ENCODE measurements around the gene SLC5A2.

The SLC5A2 gene

GRCh38 chr16:31487720-31488467 lies 5.0 kb downstream of the SLC5A2 start:
- no peak for DNase-seq (ENCODE audit: low spot score)
- Histone ChIP-seq H3K4me3 (peak overlapping the region; percentile 81), H3K27ac (no peak overlapping the region)
- TF ChIP-seq, protein P1, sequence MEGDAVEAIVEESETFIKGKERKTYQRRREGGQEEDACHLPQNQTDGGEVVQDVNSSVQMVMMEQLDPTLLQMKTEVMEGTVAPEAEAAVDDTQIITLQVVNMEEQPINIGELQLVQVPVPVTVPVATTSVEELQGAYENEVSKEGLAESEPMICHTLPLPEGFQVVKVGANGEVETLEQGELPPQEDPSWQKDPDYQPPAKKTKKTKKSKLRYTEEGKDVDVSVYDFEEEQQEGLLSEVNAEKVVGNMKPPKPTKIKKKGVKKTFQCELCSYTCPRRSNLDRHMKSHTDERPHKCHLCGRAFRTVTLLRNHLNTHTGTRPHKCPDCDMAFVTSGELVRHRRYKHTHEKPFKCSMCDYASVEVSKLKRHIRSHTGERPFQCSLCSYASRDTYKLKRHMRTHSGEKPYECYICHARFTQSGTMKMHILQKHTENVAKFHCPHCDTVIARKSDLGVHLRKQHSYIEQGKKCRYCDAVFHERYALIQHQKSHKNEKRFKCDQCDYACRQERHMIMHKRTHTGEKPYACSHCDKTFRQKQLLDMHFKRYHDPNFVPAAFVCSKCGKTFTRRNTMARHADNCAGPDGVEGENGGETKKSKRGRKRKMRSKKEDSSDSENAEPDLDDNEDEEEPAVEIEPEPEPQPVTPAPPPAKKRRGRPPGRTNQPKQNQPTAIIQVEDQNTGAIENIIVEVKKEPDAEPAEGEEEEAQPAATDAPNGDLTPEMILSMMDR (IDR thresholded peaks at IDR 0.05), result no peak

- DNase-seq (ENCODE audit: low spot score), result no peak
Observed at GRCh38 chr16:31488468-31489297, 5.8 kb downstream of the SLC5A2 start.

GRCh38 chr16:31489298-31489564 lies 6.3 kb downstream of the SLC5A2 start:
- no peak overlapping the region for H3K4me3 ChIP-seq
- TF ChIP-seq, protein P1 (IDR thresholded peaks at IDR 0.05), result no peak
- DNase-seq (ENCODE audit: low spot score), result no peak
- no peak overlapping the region for H3K27ac ChIP-seq

More at GRCh38 chr16:31488468-31489297, 5.8 kb downstream of the SLC5A2 start:
- peak overlapping the region; percentile 81 for H3K4me3 ChIP-seq
- TF ChIP-seq, protein P1 (IDR thresholded peaks at IDR 0.05), result no peak
- H3K27ac ChIP-seq, result no peak overlapping the region

DNA sequence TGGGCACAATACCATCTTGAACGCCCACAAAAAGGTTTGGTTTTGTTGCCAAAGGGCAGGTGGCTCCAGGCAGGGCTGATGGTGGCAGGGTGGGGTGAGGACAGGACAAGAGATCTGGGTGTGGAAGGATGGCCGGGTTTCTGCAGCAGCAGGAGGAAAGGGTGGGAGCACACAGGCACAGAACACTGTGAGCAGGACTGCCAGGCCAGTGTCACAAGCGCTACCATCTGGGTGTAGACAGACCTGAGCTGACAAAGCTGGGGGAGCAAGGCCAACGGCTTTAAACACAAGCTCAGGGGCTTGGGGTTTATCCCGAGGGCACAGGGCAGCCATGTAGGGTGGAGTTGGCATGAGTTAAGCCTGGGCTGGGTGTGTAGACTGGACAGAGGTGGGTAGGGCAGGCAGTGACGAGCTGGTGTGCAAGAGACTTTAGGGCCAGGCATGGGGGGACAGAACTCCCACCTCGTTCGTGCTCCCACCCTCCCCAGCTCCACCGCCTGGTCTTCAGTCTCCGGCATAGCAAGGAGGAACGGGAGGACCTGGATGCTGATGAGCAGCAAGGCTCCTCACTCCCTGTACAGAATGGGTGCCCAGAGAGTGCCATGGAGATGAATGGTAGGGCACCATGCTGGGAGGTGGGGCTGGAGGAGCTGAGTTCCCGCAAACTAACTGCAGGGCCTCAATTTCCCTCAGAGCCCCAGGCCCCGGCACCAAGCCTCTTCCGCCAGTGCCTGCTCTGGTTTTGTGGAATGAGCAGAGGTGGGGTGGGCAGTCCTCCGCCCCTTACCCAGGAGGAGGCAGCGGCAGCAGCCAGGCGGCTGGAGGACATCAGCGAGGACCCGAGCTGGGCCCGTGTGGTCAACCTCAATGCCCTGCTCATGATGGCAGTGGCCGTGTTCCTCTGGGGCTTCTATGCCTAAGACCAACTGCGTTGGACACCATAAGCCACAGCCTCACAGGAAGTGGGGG lies 7.0 kb downstream of the SLC5A2 start:
- H3K27ac ChIP-seq, result no peak overlapping the region
- no peak overlapping the region for H3K4me3 ChIP-seq
- no peak for DNase-seq (ENCODE audit: low spot score)
- TF ChIP-seq, protein P1 (IDR thresholded peaks at IDR 0.05), result no peak

DNA sequence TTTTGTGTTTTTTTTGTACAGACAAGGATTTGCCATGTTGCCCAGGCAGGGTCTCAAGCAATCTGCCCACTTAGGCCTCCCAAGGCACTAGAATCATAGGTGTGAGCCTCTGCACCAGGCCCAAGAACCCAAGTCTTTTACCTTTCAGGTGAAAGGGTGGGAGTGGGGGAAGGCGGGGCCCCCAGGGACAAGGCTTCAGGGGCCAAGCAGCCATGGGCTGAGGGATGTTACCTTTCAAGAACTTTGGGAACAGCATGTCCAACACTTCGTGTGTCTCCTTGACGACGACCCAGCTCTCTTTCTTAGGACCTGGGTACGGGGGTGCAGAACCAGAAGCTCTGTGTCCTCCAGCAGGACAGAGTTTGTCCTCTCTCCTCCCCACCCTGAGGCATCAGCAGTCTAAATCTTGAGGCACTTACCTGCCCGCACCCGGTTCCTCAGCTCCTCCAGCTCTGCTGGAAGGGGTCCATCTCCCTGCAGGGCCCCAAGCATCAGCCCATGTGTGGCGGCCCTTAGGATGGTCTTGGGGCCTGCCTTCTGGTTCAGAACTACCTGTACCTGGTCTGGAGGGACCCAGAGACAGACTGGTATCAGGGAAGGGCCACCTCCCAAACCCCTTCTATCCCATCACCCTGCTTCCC lies 9.0 kb downstream of the SLC5A2 start:
- DNase-seq (ENCODE audit: low spot score), result no peak
- TF ChIP-seq, protein P1 (IDR thresholded peaks at IDR 0.05), result no peak
- no peak overlapping the region for H3K27ac ChIP-seq
- no peak overlapping the region for H3K4me3 ChIP-seq

GRCh38 chr16:31493506-31494125 lies 10.7 kb downstream of the SLC5A2 start:
- H3K4me3 ChIP-seq, result no peak overlapping the region
- no peak for DNase-seq (ENCODE audit: low spot score)
- TF ChIP-seq, protein P1 (IDR thresholded peaks at IDR 0.05), result no peak
- no peak overlapping the region for H3K27ac ChIP-seq
